Measurements from ENCODE around the gene WDR48.

GRCh38 chr3:39028546-39028945 is 23.3 kb upstream of the WDR48 start:
- TF ChIP-seq CTCF (IDR thresholded peaks at IDR 0.05) (no peak), POLR2A (IDR thresholded peaks at IDR 0.05) (no peak)
